Measurements from ENCODE around the gene RXFP4. TPM values are rescaled to one million over a fixed set of nuclear protein-coding genes. Genes with fewer than 3 reads are reported as not detected.

Gene RXFP4
- polyA plus RNA-seq, 1 of the 3 experiments (the other 2 are of a cell fraction), result not detected

DNA sequence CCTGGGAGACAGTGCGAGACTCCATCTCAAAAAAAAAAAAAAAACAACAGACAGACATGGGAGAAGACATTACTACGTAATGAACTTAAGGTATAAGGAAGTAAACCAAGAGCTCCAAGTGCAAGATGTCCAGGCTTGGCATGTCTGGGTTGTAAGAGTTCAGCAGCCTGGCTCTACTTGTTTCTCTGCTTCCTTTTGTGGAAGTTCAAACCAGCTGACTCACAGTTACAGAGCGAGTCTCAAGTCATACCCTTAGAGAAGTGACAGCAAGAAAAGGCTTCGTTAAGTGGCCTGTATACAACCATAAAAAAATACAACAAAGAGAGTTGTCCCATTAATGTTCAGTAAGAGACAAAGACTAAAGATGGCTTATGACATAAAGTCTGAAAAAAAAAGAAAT is 31.5 kb upstream of the RXFP4 start:
- Histone ChIP-seq H2AFZ (ENCODE audit: low read depth) (no peak overlapping the region), H3K9me3 (no peaks in the 10 kb centered on the region), H3K4me1 (ENCODE audit: control insufficient read depth in 1 of 2, insufficient read depth in 2 of 2, low read depth in 1 of 2, low read length in 1 of 2) (peaks cover 8% of the 10 kb centered on the region in 2 experiments; a peak in 3 of 4 replicates), H3K79me2 (ENCODE audit: insufficient read depth) (peaks cover 61% of the 10 kb centered on the region), H3K36me3 (replicated peaks in 1 of 2; ENCODE audit: control insufficient read depth in 1 of 2, insufficient read depth in 2 of 2, low read length in 1 of 2) (peaks cover 43 to 86% of the 10 kb centered on the region in 2 experiments), H3K27ac (ENCODE audit: low read depth in 2 of 2, low read length in 1 of 2) (peak overlapping the region in 1 of 2 experiments; percentile 70; a peak in 1 of 4 replicates), H3K27me3 (ENCODE audit: insufficient read depth) (no peaks in the 10 kb centered on the region), H4K20me1 (ENCODE audit: insufficient read depth) (no peaks in the 10 kb centered on the region), H3K4me2 (peak overlapping the region; percentile 98), H3K4me3 (ENCODE audit: low read depth in 2 of 2, low read length in 1 of 2) (peak overlapping the region; percentile 56 to 94), H3K9ac (peak overlapping the region; percentile 86; the same call in 1 of the 2 replicates), H3F3A (replicated peaks; ENCODE audit: insufficient read depth) (peaks cover 46% of the 10 kb centered on the region), H3K9me2 (no peaks in the 10 kb centered on the region)
- ChIA-PET POLR2A (no interaction called here), CTCF (interaction anchor here (1.1 kb wide), 1 partner anchor 19 kb away, joined by 3 read pairs; no protein-coding TSS in a partner anchor)
- TF ChIP-seq FOSL2 (IDR thresholded peaks at IDR 0.05; ENCODE audit: borderline replicate concordance, low read depth) (no peak), RFX5 (IDR thresholded peaks at IDR 0.05; ENCODE audit: low read length) (no peak), TCF12 (IDR thresholded peaks at IDR 0.05) (no peak), EZH2phosphoT487 (IDR thresholded peaks at IDR 0.05; ENCODE audit: borderline replicate concordance, low read depth) (no peak), RXRA (IDR thresholded peaks at IDR 0.05; ENCODE audit: borderline replicate concordance, low read depth) (no peak), EP300 (IDR thresholded peaks at IDR 0.05; ENCODE audit: borderline replicate concordance in 1 of 2, low read depth in 1 of 2, low read length in 1 of 2) (no peak), POLR2AphosphoS5 (IDR thresholded peaks at IDR 0.05; ENCODE audit: low read depth, low read length) (no peak), SIN3A (IDR thresholded peaks at IDR 0.05; ENCODE audit: borderline replicate concordance, low read depth, low read length) (no peak), SMC3 (IDR thresholded peaks at IDR 0.05; ENCODE audit: low read depth, low read length) (no peak), NRF1 (IDR thresholded peaks at IDR 0.05; ENCODE audit: low read depth, low read length) (no peak), RAD21 (IDR thresholded peaks at IDR 0.05; ENCODE audit: low read length) (no peak), YY1 (IDR thresholded peaks at IDR 0.05; ENCODE audit: low read depth) (no peak), REST (IDR thresholded peaks at IDR 0.05; ENCODE audit: low read depth, low read length) (no peak)
- TF ChIP-seq, protein P1, sequence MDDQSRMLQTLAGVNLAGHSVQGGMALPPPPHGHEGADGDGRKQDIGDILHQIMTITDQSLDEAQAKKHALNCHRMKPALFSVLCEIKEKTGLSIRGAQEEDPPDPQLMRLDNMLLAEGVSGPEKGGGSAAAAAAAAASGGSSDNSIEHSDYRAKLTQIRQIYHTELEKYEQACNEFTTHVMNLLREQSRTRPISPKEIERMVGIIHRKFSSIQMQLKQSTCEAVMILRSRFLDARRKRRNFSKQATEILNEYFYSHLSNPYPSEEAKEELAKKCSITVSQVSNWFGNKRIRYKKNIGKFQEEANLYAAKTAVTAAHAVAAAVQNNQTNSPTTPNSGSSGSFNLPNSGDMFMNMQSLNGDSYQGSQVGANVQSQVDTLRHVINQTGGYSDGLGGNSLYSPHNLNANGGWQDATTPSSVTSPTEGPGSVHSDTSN (IDR thresholded peaks at IDR 0.05), result no peak
- TF ChIP-seq, protein P2, sequence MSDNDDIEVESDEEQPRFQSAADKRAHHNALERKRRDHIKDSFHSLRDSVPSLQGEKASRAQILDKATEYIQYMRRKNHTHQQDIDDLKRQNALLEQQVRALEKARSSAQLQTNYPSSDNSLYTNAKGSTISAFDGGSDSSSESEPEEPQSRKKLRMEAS (IDR thresholded peaks at IDR 0.05; ENCODE audit: low read depth), result no peak
- DNase-seq, result no peak
- WGBS (ENCODE audit: low lambda C conversion rate), result 86% methylated on average over 4 of the region's 4 CpGs
